Activated naive CD4-positive, alpha-beta T cell treated with anti-CD3 and anti-CD28 coated beads, Interleukin-2, amount 50 U/mL, for 16 hours (primary cell): ENCODE measurements around the gene PAX9.

Source experiments
- DNase-seq: peaks from one replicate; pipeline ENCODE4 v3.0.0-alpha.2; 2020

The PAX9 gene

DNA sequence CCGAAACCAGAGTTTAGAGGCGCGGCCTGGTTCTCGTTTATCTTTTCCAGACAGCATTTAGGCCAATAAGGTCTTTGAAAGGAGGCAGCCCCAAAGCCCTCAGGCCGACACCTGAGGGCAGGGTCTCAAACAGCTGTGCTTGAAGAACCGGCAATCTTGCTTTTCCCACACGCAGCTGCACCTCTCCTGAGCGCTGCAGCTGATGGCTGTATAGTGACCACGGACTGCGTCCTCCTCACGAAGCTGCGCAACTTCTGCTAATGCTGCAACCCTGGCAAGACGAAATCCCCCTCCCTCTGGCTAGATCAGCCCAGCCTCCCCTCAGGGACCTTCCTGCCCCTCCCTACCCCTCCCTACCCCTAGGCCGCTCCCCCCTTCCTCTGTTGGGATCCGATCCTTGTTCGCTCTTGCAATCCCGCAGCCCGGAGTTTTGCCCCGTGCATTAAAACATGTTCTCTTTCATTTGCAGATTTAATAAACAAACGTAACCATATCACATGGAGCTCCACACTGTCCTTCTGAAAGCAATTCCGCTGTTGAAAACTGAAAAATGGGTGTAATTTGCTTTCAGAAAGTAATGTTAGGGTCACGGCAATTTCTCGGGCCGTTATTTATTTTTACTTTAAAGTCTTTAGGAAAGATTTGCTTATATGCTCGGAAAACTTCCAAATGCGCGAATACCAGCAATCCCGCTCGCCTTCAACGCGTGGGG is 4.8 kb upstream of the PAX9 start:
- no peak for DNase-seq

DNA sequence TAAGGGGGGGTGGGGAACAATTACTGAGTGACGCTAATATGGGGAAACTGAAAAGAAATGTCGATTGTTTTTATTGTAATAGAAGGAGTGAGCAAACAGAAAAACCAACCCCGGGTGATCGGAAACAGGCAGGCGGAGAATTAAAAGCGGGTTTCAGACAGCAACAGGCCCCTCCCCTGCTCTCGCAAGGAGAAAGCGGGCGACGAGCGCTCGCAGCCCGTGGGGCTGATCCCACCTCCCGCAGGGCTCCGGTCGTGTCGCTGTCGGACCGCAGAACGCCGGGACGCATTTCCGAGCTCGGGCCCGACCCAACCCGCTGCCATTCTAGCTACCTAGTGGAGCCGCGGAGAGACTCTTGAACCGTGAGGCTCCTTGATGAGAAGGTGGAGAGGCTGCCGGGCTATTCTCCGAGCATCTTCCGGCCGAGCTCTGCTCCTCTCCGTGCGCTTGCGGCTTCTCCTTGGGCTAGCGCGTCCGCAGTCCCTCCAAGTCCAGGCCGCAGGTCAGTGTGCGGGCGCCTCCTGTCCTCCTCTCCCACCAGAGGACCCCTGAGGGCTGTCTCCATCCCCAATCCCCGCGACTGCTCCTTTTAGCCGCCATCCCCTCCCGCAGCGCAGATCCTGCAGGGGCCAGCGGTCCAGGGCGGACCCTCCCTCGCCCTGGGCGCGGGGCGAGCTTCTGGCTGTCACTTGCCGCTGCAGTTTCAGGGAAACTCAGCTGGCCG is 4.1 kb upstream of the PAX9 start:
- DNase-seq, result no peak

DNA sequence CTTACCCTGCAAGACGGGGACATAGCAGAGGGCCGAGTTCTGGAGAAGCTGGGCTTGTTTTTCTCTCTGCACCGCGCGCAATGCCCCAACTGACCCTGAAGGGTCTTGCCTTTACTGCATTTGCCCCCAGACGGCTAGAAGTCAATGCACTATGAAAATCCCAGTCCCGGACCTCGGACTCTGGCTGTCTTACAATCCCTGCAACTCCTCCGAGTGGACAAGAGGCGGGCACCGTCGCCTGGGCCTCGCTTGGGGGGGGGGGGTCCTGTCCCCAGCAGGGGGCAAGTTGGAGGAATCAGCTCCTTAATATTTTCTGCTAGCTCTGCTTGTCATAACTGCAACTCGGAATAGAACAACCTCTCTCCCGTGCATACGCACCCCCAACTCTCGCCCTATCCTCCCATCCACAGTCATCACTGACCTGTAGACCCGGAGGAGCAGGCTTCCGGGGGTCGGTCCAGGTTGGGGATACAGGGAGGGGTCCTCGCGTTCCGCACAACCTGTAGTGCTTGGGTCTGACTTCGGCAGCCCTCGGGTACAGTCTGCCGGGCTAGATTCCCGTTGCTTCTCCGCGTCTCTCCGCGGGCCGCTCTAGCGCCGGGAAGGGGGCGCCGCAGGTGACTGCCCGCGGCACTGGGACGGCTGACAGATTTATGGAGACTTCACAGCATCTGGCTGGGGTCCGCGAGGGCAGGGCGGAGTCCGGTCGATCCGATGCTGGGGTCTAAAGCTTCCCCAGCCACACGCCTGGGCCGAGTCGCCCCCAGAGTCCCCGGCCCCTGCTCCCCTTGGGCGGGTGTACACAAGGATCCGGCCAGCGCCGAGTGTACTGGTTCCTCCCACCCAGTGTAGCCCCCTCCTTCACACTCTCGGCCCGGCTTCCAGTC is 3.3 kb upstream of the PAX9 start:
- DNase-seq, result no peak

DNA sequence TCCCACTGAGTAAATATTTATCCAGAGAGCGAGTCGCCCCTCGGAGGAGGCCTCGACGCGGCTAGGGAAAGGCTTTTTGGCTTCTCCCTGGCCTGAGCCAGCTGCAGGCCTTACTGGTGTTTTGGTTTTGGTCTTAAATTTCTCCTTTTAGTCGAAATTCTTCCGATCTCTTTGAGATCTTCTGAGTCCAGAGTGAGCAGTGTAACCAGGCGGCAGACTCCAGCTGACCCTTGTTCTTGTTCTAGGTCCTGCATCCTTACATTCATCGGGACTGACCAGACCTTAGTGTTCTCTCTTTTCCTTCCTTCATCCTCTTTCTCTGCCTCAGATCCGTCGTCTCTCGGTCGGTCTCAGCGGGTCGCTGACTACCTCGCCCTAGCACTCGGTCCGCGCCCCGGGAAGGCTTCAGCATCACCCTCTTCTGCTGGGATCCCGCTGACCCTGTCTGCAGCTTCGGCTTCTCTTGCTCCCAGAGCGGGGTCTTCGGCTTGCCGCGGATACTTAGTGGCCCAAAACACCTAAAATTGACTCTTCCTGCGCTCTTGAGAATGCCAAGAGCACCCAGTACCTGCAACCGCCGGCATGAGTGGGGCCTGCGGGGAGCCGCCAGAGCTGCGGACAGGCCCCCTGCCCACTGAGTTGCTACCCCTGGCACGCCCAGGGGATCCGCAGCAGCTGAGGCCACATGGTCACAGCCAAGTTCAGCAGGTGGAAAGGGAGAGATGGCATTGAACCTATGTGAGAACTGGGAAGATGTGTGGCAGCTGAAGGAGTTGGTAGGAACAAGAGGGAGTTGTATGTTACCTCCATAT is 2.4 kb upstream of the PAX9 start:
- DNase-seq, result no peak

GRCh38 chr14:36659822-36660735 is 1.6 kb upstream of the PAX9 start:
- DNase-seq, result no peak

GRCh38 chr14:36660736-36661505 is 739 bp upstream of the PAX9 start:
- no peak for DNase-seq

GRCh38 chr14:36662258-36662542 is 540 bp downstream of the PAX9 start:
- no peak for DNase-seq

DNA sequence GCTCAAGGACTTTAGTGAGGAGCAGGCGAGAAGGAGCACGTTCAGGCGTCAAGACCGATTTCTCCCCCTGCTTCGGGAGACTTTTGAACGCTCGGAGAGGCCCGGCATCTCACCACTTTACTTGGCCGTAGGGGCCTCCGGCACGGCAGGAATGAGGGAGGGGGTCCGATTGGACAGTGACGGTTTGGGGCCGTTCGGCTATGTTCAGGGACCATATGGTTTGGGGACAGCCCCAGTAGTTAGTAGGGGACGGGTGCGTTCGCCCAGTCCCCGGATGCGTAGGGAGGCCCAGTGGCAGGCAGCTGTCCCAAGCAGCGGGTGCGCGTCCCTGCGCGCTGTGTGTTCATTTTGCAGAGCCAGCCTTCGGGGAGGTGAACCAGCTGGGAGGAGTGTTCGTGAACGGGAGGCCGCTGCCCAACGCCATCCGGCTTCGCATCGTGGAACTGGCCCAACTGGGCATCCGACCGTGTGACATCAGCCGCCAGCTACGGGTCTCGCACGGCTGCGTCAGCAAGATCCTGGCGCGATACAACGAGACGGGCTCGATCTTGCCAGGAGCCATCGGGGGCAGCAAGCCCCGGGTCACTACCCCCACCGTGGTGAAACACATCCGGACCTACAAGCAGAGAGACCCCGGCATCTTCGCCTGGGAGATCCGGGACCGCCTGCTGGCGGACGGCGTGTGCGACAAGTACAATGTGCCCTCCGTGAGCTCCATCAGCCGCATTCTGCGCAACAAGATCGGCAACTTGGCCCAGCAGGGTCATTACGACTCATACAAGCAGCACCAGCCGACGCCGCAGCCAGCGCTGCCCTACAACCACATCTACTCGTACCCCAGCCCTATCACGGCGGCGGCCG is 1.1 kb downstream of the PAX9 start:
- DNase-seq, result no peak

DNA sequence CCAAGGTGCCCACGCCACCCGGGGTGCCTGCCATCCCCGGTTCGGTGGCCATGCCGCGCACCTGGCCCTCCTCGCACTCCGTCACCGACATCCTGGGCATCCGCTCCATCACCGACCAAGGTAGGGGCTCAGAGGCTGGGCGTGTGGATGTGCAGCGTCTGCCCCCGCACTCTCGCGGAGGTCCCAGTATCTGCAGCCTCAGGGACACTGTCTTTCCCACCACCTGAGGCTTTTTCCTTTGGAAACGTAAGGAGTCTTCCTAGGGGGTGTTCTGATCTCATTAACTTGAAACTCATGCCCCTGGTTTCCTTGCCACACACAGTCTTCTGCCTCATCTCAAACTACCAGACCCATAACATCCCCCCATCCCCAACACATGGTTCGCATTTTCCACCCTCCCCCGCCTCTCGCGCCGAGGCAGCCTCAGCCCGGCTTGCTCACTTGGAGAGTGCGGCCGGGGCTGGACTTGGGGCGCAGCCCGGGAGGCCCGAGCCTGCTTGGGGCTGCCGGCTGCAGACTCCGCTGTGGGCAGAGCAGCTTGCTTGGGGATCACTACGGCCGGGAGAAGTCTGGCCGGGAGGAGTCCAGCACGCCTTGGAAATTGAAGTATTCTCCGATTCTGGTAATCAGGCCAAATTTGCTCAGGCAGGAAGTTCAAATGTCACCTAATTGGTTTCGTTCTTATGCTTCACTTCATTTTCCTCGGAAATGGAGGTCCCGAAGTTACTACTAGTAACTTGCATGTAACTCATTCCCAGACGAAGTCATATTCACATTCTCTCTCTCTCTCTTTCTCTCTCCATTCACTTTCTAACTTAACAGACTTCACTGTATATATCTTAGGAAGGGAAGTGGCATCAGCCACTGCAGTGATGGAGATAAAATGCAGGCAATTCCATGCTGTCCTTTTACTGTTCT is 2.0 kb downstream of the PAX9 start:
- no peak for DNase-seq

GRCh38 chr14:36664322-36665193 is 2.9 kb downstream of the PAX9 start:
- DNase-seq, result no peak

GRCh38 chr14:36665887-36666415 is 4.3 kb downstream of the PAX9 start:
- no peak for DNase-seq

GRCh38 chr14:36666416-36667206 is 5.0 kb downstream of the PAX9 start:
- no peak for DNase-seq

GRCh38 chr14:36667679-36668078 is 6.0 kb downstream of the PAX9 start:
- DNase-seq, result no peak

- no peak for DNase-seq
These were observed 9.5 kb downstream of the PAX9 start for GRCh38 chr14:36671149-36671548.

- no peak for DNase-seq
These were observed 10.4 kb downstream of the PAX9 start for GRCh38 chr14:36672095-36672494.

- DNase-seq, result no peak
These were observed 13.0 kb downstream of the PAX9 start for GRCh38 chr14:36674659-36675058.

DNA sequence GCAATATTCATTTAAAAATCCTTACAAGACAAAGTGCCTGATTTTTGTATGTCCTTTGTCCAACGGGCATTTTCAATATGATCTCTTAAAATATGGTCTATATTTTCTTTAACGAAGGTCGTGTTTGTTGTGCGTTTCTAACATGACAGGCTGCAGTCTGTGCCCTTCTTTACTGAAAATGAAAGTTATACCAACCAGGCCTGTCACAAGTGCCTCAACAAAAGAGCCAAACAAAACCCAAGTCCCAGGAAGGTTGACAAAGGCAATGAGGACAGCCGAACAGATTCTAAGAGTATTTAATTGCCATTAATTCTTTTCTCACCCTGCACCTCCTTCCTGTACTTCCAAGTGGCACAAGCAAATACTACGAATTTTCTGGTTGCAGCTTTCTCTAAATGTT is 13.9 kb downstream of the PAX9 start:
- no peak for DNase-seq
